ENCODE results near the gene WFIKKN1. TPM values are rescaled to one million over a fixed set of nuclear protein-coding genes. Genes with fewer than 3 reads are reported as not detected.

Gene WFIKKN1
- total and polyA plus RNA-seq, 2 of the 13 experiments (the other 11 are each of a cell fraction or from before 2014, with no cell fraction given): 1.7 to 4.9 TPM

DNA sequence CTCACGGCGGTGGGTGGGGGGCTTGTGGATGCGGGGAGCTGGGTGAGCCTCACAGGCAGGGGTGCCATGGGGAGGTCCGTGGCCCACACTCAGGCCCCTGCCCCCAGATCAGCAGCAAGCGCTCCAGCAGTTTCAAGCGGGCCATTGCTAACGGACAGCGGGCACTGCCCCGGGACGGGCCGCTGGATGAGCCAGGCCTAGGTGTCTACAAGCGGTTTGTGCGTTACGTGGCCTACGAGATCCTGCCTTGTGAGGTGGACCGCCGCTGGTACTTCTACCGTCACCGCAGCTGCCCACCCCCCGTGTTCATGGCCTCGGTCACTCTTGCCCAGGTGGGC is 45.7 kb downstream of the WFIKKN1 start (continued):
- no peak for TF ChIP-seq ZNF251 (CRISPR knock-in tag; IDR thresholded peaks at IDR 0.05)
- no peak for TF ChIP-seq ZNF709 (CRISPR knock-in tag; IDR thresholded peaks at IDR 0.05)
- TF ChIP-seq AGO2 (optimal IDR thresholded peaks at IDR 0.05; ENCODE audit: low read depth, low read length): peak; percentile 27
- TF ChIP-seq, protein P1, sequence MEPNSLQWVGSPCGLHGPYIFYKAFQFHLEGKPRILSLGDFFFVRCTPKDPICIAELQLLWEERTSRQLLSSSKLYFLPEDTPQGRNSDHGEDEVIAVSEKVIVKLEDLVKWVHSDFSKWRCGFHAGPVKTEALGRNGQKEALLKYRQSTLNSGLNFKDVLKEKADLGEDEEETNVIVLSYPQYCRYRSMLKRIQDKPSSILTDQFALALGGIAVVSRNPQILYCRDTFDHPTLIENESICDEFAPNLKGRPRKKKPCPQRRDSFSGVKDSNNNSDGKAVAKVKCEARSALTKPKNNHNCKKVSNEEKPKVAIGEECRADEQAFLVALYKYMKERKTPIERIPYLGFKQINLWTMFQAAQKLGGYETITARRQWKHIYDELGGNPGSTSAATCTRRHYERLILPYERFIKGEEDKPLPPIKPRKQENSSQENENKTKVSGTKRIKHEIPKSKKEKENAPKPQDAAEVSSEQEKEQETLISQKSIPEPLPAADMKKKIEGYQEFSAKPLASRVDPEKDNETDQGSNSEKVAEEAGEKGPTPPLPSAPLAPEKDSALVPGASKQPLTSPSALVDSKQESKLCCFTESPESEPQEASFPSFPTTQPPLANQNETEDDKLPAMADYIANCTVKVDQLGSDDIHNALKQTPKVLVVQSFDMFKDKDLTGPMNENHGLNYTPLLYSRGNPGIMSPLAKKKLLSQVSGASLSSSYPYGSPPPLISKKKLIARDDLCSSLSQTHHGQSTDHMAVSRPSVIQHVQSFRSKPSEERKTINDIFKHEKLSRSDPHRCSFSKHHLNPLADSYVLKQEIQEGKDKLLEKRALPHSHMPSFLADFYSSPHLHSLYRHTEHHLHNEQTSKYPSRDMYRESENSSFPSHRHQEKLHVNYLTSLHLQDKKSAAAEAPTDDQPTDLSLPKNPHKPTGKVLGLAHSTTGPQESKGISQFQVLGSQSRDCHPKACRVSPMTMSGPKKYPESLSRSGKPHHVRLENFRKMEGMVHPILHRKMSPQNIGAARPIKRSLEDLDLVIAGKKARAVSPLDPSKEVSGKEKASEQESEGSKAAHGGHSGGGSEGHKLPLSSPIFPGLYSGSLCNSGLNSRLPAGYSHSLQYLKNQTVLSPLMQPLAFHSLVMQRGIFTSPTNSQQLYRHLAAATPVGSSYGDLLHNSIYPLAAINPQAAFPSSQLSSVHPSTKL (CRISPR knock-in tag; IDR thresholded peaks at IDR 0.05): no peak
- TF ChIP-seq ZKSCAN1 (IDR thresholded peaks at IDR 0.05; ENCODE audit: low read length): no peak
- TF ChIP-seq, protein P2, sequence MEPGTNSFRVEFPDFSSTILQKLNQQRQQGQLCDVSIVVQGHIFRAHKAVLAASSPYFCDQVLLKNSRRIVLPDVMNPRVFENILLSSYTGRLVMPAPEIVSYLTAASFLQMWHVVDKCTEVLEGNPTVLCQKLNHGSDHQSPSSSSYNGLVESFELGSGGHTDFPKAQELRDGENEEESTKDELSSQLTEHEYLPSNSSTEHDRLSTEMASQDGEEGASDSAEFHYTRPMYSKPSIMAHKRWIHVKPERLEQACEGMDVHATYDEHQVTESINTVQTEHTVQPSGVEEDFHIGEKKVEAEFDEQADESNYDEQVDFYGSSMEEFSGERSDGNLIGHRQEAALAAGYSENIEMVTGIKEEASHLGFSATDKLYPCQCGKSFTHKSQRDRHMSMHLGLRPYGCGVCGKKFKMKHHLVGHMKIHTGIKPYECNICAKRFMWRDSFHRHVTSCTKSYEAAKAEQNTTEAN (CRISPR knock-in tag; conservative IDR thresholded peaks at IDR 0.05): no peak
- no peak for TF ChIP-seq JDP2 (CRISPR knock-in tag; IDR thresholded peaks at IDR 0.05; ENCODE audit: borderline replicate concordance)
- TF ChIP-seq KDM5B (CRISPR knock-in tag; IDR thresholded peaks at IDR 0.05; ENCODE audit: borderline replicate concordance): 0 out of 2 replicates have a peak, but pooled peaks have one; percentile 5
- no peak for TF ChIP-seq CAMTA2 (CRISPR knock-in tag; IDR thresholded peaks at IDR 0.05; ENCODE audit: borderline replicate concordance)
- TF ChIP-seq, protein P3, sequence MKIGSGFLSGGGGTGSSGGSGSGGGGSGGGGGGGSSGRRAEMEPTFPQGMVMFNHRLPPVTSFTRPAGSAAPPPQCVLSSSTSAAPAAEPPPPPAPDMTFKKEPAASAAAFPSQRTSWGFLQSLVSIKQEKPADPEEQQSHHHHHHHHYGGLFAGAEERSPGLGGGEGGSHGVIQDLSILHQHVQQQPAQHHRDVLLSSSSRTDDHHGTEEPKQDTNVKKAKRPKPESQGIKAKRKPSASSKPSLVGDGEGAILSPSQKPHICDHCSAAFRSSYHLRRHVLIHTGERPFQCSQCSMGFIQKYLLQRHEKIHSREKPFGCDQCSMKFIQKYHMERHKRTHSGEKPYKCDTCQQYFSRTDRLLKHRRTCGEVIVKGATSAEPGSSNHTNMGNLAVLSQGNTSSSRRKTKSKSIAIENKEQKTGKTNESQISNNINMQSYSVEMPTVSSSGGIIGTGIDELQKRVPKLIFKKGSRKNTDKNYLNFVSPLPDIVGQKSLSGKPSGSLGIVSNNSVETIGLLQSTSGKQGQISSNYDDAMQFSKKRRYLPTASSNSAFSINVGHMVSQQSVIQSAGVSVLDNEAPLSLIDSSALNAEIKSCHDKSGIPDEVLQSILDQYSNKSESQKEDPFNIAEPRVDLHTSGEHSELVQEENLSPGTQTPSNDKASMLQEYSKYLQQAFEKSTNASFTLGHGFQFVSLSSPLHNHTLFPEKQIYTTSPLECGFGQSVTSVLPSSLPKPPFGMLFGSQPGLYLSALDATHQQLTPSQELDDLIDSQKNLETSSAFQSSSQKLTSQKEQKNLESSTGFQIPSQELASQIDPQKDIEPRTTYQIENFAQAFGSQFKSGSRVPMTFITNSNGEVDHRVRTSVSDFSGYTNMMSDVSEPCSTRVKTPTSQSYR (CRISPR knock-in tag; IDR thresholded peaks at IDR 0.05; ENCODE audit: borderline replicate concordance): no peak
- no peak for TF ChIP-seq CREB1 (IDR thresholded peaks at IDR 0.05)
- TF ChIP-seq CREB1 (CRISPR knock-in tag; IDR thresholded peaks at IDR 0.05): no peak
- TF ChIP-seq, protein P4, sequence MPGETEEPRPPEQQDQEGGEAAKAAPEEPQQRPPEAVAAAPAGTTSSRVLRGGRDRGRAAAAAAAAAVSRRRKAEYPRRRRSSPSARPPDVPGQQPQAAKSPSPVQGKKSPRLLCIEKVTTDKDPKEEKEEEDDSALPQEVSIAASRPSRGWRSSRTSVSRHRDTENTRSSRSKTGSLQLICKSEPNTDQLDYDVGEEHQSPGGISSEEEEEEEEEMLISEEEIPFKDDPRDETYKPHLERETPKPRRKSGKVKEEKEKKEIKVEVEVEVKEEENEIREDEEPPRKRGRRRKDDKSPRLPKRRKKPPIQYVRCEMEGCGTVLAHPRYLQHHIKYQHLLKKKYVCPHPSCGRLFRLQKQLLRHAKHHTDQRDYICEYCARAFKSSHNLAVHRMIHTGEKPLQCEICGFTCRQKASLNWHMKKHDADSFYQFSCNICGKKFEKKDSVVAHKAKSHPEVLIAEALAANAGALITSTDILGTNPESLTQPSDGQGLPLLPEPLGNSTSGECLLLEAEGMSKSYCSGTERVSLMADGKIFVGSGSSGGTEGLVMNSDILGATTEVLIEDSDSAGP (CRISPR knock-in tag; IDR thresholded peaks at IDR 0.05; ENCODE audit: borderline replicate concordance): no peak
- TF ChIP-seq ZFP1 (CRISPR knock-in tag; IDR thresholded peaks at IDR 0.05): no peak
- no peak for TF ChIP-seq NCOA1 (CRISPR knock-in tag; IDR thresholded peaks at IDR 0.05)
- TF ChIP-seq AKAP8 (CRISPR knock-in tag; IDR thresholded peaks at IDR 0.05): 0 out of 2 replicates have a peak, but pooled peaks have one; percentile 58
- TF ChIP-seq, protein P5, sequence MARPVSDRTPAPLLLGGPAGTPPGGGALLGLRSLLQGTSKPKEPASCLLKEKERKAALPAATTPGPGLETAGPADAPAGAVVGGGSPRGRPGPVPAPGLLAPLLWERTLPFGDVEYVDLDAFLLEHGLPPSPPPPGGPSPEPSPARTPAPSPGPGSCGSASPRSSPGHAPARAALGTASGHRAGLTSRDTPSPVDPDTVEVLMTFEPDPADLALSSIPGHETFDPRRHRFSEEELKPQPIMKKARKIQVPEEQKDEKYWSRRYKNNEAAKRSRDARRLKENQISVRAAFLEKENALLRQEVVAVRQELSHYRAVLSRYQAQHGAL (CRISPR knock-in tag; IDR thresholded peaks at IDR 0.05; ENCODE audit: not compliant biosample characterization): no peak
- no peak for TF ChIP-seq ZNF75D (CRISPR knock-in tag; IDR thresholded peaks at IDR 0.05; ENCODE audit: borderline replicate concordance)
